Right lobe of liver (tissue), 6 donors: ENCODE results near the gene MAP3K12. TPM values are rescaled to one million over a fixed set of nuclear protein-coding genes. Genes with fewer than 3 reads are reported as not detected.
A peak's percentile ranks its signal among the peaks of the same experiment; 100 is the strongest.

Source experiments
- ATAC-seq, 4 donors: fragments of 200-7000 bp; cut with Tn5 transposase; one replicate each; pipeline ENCODE4 v1.9.1; 2020; ENCODE audit warnings: mild to moderate bottlenecking in 4 of 4, moderate library complexity in 4 of 4
- DNase-seq, 3 donors: peaks; one replicate each; pipeline ENCODE4 v3.0.0-alpha.2; 2020
- H3K27ac ChIP-seq, 3 donors: fragments of 200-600 bp; one replicate each; pipeline ENCODE4 v1.8.0; 2022
- H3K27me3 ChIP-seq, 2 donors: fragments of 200-600 bp; one replicate each; pipeline ENCODE4 v1.8.0; 2022
- H3K36me3 ChIP-seq, 4 donors: fragments of 200-600 bp; sonication (generic) in 1 of 4; one replicate each; pipeline versions ENCODE4 v1.5.1 to v1.8.0; 2017 to 2022; ENCODE audit warnings: control low read depth in 1 of 4
- H3K4me1 ChIP-seq, 4 donors: fragments of 200-600 bp; sonication (generic) in 1 of 4; one replicate each; pipeline versions ENCODE4 v1.5.1 to v1.8.0; 2017 to 2022; ENCODE audit warnings: control low read depth in 1 of 4
- H3K4me3 ChIP-seq, 3 donors: fragments of 200-600 bp; one replicate each; pipeline ENCODE4 v1.8.0; 2022
- H3K9me3 ChIP-seq, 4 donors: fragments of 200-600 bp; sonication (generic) in 1 of 4; one replicate each; pipeline versions ENCODE4 v1.5.1 to v1.8.0; 2017 to 2022; ENCODE audit warnings: control low read depth in 1 of 4
- CTCF ChIP-seq, 4 donors: fragments of 200-600 bp in 3 of 4; fragments of 450-650 bp in 1 of 4; IDR thresholded peaks; one replicate each; pipeline versions ENCODE4 v1.5.1 to v1.8.0; 2016 to 2022; ENCODE audit warnings: antibody characterized with exemption in 4 of 4, mild to moderate bottlenecking in 2 of 4
- POLR2A ChIP-seq: fragments of 450-650 bp; IDR thresholded peaks from one replicate; pipeline ENCODE4 v1.6.1; 2017; ENCODE audit warnings: antibody characterized with exemption, mild to moderate bottlenecking
- WGBS: methylation state at CpG from one replicate; pipeline ENCODE4 v1.1.6; 2018; ENCODE audit warnings: low coverage, low lambda C conversion rate; ENCODE audit not compliant: insufficient coverage; ENCODE audit errors: missing lambda C conversion rate; 5-methylcytosine and 5-hydroxymethylcytosine counted together
- intact Hi-C, 2 donors: fragments of 100-400 bp; cut with DNase I; formaldehyde crosslinking; loops; one replicate each; pipeline versions ENCODE4 v1.11.2 to v1.14.1; 2022
- total RNA-seq, 6 experiments: library from RNA; depleted of rRNA in 2 of 6; stranded (reverse); fragments of >200 nt in 2 of 6; fragmentation: NEBNext Ultra II Directional in 3 of 6; extraction: Animal tissue kit (Norgen Biotek cat#: 25700) in 3 of 6; gene quantifications; one replicate each; pipeline versions ENCODE4 v1.1.0 to v1.2.4, GENCODE V29; 2016 to 2023
- donor health status: DM: no; HTN: yes; CAD: no.
- donor health status: DM: no; HTN: no; CAD: no.
- donor health status: DM: no; HTN: no; CAD: no.
- donor health status: DM: no; HTN: yes; CAD: no.
- donor health status: DM: no; HTN: yes; CAD: no.

MAP3K12 gene
- total RNA-seq, 6 experiments from 2014 or later, result 0.68 to 2.9 (median 1.5) TPM

DNA sequence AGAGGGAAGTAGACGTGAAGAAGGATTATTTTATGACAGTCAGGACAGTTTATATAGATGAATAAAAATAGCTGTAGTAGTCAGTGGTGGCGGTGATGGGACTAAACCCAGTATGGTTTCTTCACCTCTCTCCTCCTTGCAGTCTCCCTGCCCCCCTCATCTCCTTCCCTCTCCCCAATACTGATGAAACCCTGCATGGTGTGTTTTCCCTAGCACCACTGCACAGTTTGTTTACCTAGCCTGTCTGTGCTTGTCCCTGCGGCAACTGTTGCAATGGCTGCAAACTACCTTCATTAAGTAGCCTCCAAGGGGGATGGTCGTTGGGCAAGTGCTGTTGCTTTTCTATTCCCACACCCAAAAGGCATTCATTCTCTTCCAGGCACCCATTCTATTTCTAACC, 32.6 kb downstream of the MAP3K12 start:
- H3K4me1 ChIP-seq, result peaks cover 0 to 28% (median 4%) of the 10 kb centered on the region in 4 donors
- TF ChIP-seq POLR2A, result no peak
- TF ChIP-seq CTCF (IDR thresholded peaks at IDR 0.05), result no peak
- intact Hi-C loops, result no loop called here
- no peaks in the 10 kb centered on the region for H3K27me3 ChIP-seq
- H3K36me3 ChIP-seq, result peaks cover 37 to 100% (median 83%) of the 10 kb centered on the region in 4 donors
- WGBS, result 75% methylated on average over 4 of the region's 4 CpGs
- no peak overlapping the region for H3K4me3 ChIP-seq
- ATAC-seq (peak in 1 of 4 donors; percentile 19), DNase-seq (no peak)
- no peak overlapping the region for H3K27ac ChIP-seq
- no peaks in the 10 kb centered on the region for H3K9me3 ChIP-seq

DNA sequence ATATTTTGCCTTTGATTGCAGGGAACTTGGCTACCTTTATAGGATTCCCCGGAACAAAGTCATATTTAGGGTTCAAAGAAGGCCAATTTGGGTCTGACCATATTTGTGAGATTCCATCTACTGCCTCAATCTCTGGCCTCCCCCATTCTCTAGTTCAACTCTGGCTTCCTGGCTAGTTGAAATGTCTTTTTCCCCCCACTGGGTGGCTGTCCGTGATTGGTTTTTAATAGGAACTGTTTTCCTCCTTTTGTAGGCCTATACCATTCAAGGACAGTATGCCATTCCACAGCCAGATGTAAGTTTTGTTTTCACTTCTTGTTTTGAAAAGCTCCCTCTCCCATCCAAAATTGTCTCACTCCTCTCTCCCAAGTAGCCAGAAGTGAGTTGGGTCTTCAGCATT, 33.6 kb downstream of the MAP3K12 start:
- peak in 1 of 4 donors; percentile 28 for ATAC-seq
- no peaks in the 10 kb centered on the region for H3K27me3 ChIP-seq
- 66% methylated on average over 2 of the region's 2 CpGs for WGBS
- intact Hi-C loops, result no loop called here
- no peak overlapping the region for H3K27ac ChIP-seq
- H3K4me3 ChIP-seq, result no peak overlapping the region
- TF ChIP-seq POLR2A (no peak), CTCF (IDR thresholded peaks at IDR 0.05) (no peak)
- no peak for DNase-seq
- no peaks in the 10 kb centered on the region for H3K9me3 ChIP-seq
- H3K4me1 ChIP-seq, result peaks cover 0 to 28% (median 4%) of the 10 kb centered on the region in 4 donors
- peaks cover 42 to 100% (median 86%) of the 10 kb centered on the region in 4 donors for H3K36me3 ChIP-seq

- DNase-seq (no peak), ATAC-seq (no peak)
- Histone ChIP-seq H3K4me3 (no peak overlapping the region), H3K36me3 (peaks cover 48 to 100% (median 85%) of the 10 kb centered on the region in 4 donors), H3K9me3 (no peaks in the 10 kb centered on the region), H3K27ac (no peak overlapping the region), H3K4me1 (peaks cover 0 to 28% (median 4%) of the 10 kb centered on the region in 4 donors), H3K27me3 (no peaks in the 10 kb centered on the region)
- TF ChIP-seq POLR2A (no peak), CTCF (IDR thresholded peaks at IDR 0.05) (no peak)
- intact Hi-C loops, result no loop called here
- WGBS, result 97% methylated on average over 7 of the region's 11 CpGs
Measured at GRCh38 chr12:53464685-53465418, 34.4 kb downstream of the MAP3K12 start.

DNA sequence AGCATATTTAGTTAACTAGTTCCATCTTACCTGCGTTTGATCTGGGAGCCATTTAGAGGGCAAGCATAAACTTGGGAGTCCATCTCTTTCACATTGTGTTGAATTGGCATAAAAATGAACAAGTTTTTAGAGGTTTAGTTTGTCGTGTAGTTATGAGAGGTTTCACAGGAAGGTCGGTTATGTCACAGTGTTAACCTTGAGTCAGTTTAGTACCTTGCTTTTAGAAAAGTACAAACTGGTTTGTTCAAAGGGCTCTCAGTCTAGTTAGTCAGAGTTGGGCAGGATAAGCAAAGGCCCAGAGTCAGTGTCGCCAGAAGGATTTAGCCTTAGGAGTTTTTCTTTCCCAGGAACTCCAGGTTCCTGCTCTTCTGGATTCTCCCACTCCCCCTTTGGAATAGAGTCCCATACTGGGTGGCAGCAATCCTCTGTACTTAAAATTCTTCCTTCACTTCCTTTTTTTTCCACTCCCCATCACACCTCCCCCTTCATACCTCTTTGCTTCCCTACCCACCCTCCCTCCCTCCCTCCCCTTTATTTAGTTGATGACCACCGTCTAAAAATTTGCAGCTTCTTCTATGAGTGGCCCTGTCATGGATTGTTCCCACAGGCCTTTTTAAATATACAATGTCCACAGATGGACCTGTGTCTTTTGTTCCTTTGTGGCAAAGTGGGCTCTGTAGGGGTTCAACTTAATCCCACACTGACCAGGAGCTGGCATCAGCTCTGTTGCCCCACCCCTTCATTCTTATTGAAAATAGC, 35.3 kb downstream of the MAP3K12 start:
- H3K36me3 ChIP-seq, result peaks cover 48 to 100% (median 88%) of the 10 kb centered on the region in 4 donors
- 31% methylated on average over 4 of the region's 5 CpGs for WGBS
- H3K9me3 ChIP-seq, result no peaks in the 10 kb centered on the region
- no peak overlapping the region for H3K4me3 ChIP-seq
- no peak for DNase-seq
- H3K27me3 ChIP-seq, result no peaks in the 10 kb centered on the region
- no peak for TF ChIP-seq POLR2A
- TF ChIP-seq CTCF (IDR thresholded peaks at IDR 0.05), result no peak
- no peak for ATAC-seq
- peaks cover 0 to 28% (median 4%) of the 10 kb centered on the region in 4 donors for H3K4me1 ChIP-seq
- H3K27ac ChIP-seq, result no peak overlapping the region
- intact Hi-C loops, result no loop called here
